Measurements from ENCODE around the gene PIGT.

PIGT gene

GRCh38 chr20:45387274-45387673, 28.7 kb upstream of the PIGT start:
- Mint-ChIP-seq H3K36me3 (ENCODE audit: low read depth) (no peaks in the 10 kb centered on the region), H3K27me3 (ENCODE audit: low read depth) (no peaks in the 10 kb centered on the region), H3K4me3 (no peak overlapping the region), H3K9me3 (peaks cover 9% of the 10 kb centered on the region), H3K27ac (no peak overlapping the region), H3K4me1 (ENCODE audit: low read depth) (no peaks in the 10 kb centered on the region)
- no peak for DNase-seq (ENCODE audit: low spot score)

GRCh38 chr20:45390931-45391330, 25.0 kb upstream of the PIGT start:
- Mint-ChIP-seq H3K4me1 (ENCODE audit: low read depth) (no peaks in the 10 kb centered on the region), H3K4me3 (no peak overlapping the region), H3K27ac (no peak overlapping the region), H3K9me3 (peaks cover 9% of the 10 kb centered on the region), H3K36me3 (ENCODE audit: low read depth) (no peaks in the 10 kb centered on the region), H3K27me3 (ENCODE audit: low read depth) (no peaks in the 10 kb centered on the region)
- no peak for DNase-seq (ENCODE audit: low spot score)

- no peak overlapping the region for H3K27ac Mint-ChIP-seq
Measured at GRCh38 chr20:45391559-45391958, 24.4 kb upstream of the PIGT start.

GRCh38 chr20:45392733-45393132, 23.2 kb upstream of the PIGT start:
- DNase-seq (ENCODE audit: low spot score): no peak
- H3K27me3 Mint-ChIP-seq (ENCODE audit: low read depth): no peaks in the 10 kb centered on the region
- H3K36me3 Mint-ChIP-seq (ENCODE audit: low read depth): no peaks in the 10 kb centered on the region
- no peak overlapping the region for H3K27ac Mint-ChIP-seq
- no peaks in the 10 kb centered on the region for H3K4me1 Mint-ChIP-seq (ENCODE audit: low read depth)
- no peak overlapping the region for H3K4me3 Mint-ChIP-seq
- H3K9me3 Mint-ChIP-seq: no peaks in the 10 kb centered on the region

More at GRCh38 chr20:45391559-45391958, 24.4 kb upstream of the PIGT start:
- no peaks in the 10 kb centered on the region for H3K36me3 Mint-ChIP-seq (ENCODE audit: low read depth)
- H3K27me3 Mint-ChIP-seq (ENCODE audit: low read depth): no peaks in the 10 kb centered on the region
- no peak for DNase-seq (ENCODE audit: low spot score)
- H3K4me3 Mint-ChIP-seq: no peak overlapping the region
- H3K4me1 Mint-ChIP-seq (ENCODE audit: low read depth): no peaks in the 10 kb centered on the region
- peaks cover 9% of the 10 kb centered on the region for H3K9me3 Mint-ChIP-seq

- H3K4me1 Mint-ChIP-seq (ENCODE audit: low read depth): no peaks in the 10 kb centered on the region
- no peak overlapping the region for H3K4me3 Mint-ChIP-seq
- no peak overlapping the region for H3K27ac Mint-ChIP-seq
- no peak for DNase-seq (ENCODE audit: low spot score)
- H3K27me3 Mint-ChIP-seq (ENCODE audit: low read depth): no peaks in the 10 kb centered on the region
- peaks cover 3% of the 10 kb centered on the region for H3K9me3 Mint-ChIP-seq
- no peaks in the 10 kb centered on the region for H3K36me3 Mint-ChIP-seq (ENCODE audit: low read depth)
Measured at GRCh38 chr20:45394221-45395113, 21.5 kb upstream of the PIGT start.

GRCh38 chr20:45395114-45395415, 20.9 kb upstream of the PIGT start:
- Mint-ChIP-seq H3K27me3 (ENCODE audit: low read depth) (no peaks in the 10 kb centered on the region), H3K27ac (no peak overlapping the region), H3K4me3 (no peak overlapping the region), H3K4me1 (ENCODE audit: low read depth) (no peaks in the 10 kb centered on the region), H3K9me3 (peaks cover 9% of the 10 kb centered on the region), H3K36me3 (ENCODE audit: low read depth) (peaks cover 4% of the 10 kb centered on the region)
- no peak for DNase-seq (ENCODE audit: low spot score)

GRCh38 chr20:45399018-45399417, 16.9 kb upstream of the PIGT start:
- Mint-ChIP-seq H3K9me3 (peaks cover 30% of the 10 kb centered on the region), H3K4me3 (no peak overlapping the region), H3K4me1 (ENCODE audit: low read depth) (no peaks in the 10 kb centered on the region), H3K27ac (no peak overlapping the region), H3K27me3 (ENCODE audit: low read depth) (peaks cover 5% of the 10 kb centered on the region), H3K36me3 (ENCODE audit: low read depth) (peaks cover 6% of the 10 kb centered on the region)
- no peak for DNase-seq (ENCODE audit: low spot score)

- Mint-ChIP-seq H3K4me1 (ENCODE audit: low read depth) (peaks cover 6% of the 10 kb centered on the region), H3K9me3 (peaks cover 30% of the 10 kb centered on the region), H3K36me3 (ENCODE audit: low read depth) (peaks cover 6% of the 10 kb centered on the region), H3K27me3 (ENCODE audit: low read depth) (peaks cover 12% of the 10 kb centered on the region), H3K27ac (no peak overlapping the region), H3K4me3 (no peak overlapping the region)
- no peak for DNase-seq (ENCODE audit: low spot score)
Measured at GRCh38 chr20:45400346-45401031, 15.5 kb upstream of the PIGT start.

GRCh38 chr20:45402946-45403345, 13.0 kb upstream of the PIGT start:
- Mint-ChIP-seq H3K9me3 (peaks cover 30% of the 10 kb centered on the region), H3K4me3 (no peak overlapping the region), H3K27me3 (ENCODE audit: low read depth) (peaks cover 21% of the 10 kb centered on the region), H3K4me1 (ENCODE audit: low read depth) (peaks cover 13% of the 10 kb centered on the region), H3K36me3 (ENCODE audit: low read depth) (peaks cover 6% of the 10 kb centered on the region), H3K27ac (no peak overlapping the region)
- no peak for DNase-seq (ENCODE audit: low spot score)

GRCh38 chr20:45404438-45404837, 11.5 kb upstream of the PIGT start:
- Mint-ChIP-seq H3K4me3 (peak overlapping the region; percentile 79), H3K27ac (no peak overlapping the region), H3K27me3 (ENCODE audit: low read depth) (peaks cover 21% of the 10 kb centered on the region), H3K4me1 (ENCODE audit: low read depth) (peaks cover 15% of the 10 kb centered on the region), H3K9me3 (peaks cover 27% of the 10 kb centered on the region), H3K36me3 (ENCODE audit: low read depth) (peaks cover 6% of the 10 kb centered on the region)
- no peak for DNase-seq (ENCODE audit: low spot score)

GRCh38 chr20:45405571-45406259, 10.2 kb upstream of the PIGT start:
- H3K9me3 Mint-ChIP-seq: peaks cover 15% of the 10 kb centered on the region
- H3K27ac Mint-ChIP-seq: no peak overlapping the region
- H3K4me1 Mint-ChIP-seq (ENCODE audit: low read depth): peaks cover 16% of the 10 kb centered on the region
- H3K27me3 Mint-ChIP-seq (ENCODE audit: low read depth): peaks cover 21% of the 10 kb centered on the region
- peak overlapping the region; percentile 74 for H3K4me3 Mint-ChIP-seq
- peak; percentile 52 for DNase-seq (ENCODE audit: low spot score)
- peaks cover 4% of the 10 kb centered on the region for H3K36me3 Mint-ChIP-seq (ENCODE audit: low read depth)

- peaks cover 11% of the 10 kb centered on the region for H3K9me3 Mint-ChIP-seq
- H3K4me3 Mint-ChIP-seq: peak overlapping the region; percentile 81
- peak; percentile 53 for DNase-seq (ENCODE audit: low spot score)
- peaks cover 18% of the 10 kb centered on the region for H3K4me1 Mint-ChIP-seq (ENCODE audit: low read depth)
- peaks cover 21% of the 10 kb centered on the region for H3K27me3 Mint-ChIP-seq (ENCODE audit: low read depth)
- no peak overlapping the region for H3K27ac Mint-ChIP-seq
- H3K36me3 Mint-ChIP-seq (ENCODE audit: low read depth): peaks cover 2% of the 10 kb centered on the region
Measured at GRCh38 chr20:45406260-45407066, 9.5 kb upstream of the PIGT start.

- Mint-ChIP-seq H3K27me3 (ENCODE audit: low read depth) (peaks cover 21% of the 10 kb centered on the region), H3K4me3 (peak overlapping the region; percentile 81), H3K27ac (no peak overlapping the region), H3K36me3 (ENCODE audit: low read depth) (peaks cover 2% of the 10 kb centered on the region), H3K4me1 (ENCODE audit: low read depth) (peaks cover 18% of the 10 kb centered on the region), H3K9me3 (peaks cover 4% of the 10 kb centered on the region)
- no peak for DNase-seq (ENCODE audit: low spot score)
Measured at GRCh38 chr20:45407067-45407745, 8.7 kb upstream of the PIGT start.
